GM13976 (cell line): ENCODE measurements around the gene MED19.

Experiments used
- DNase-seq: peaks from one replicate; pipeline ENCODE4 v3.0.0; 2012; ENCODE audit warnings: low spot score
- in situ Hi-C: fragments of 300-500 bp; cut with MboI; formaldehyde crosslinking; loops from one replicate; pipeline ENCODE4 v1.12.0; 2022; ENCODE audit warnings: low sequenced_read_pairs, mixed read lengths, inconsistent platforms; ENCODE audit not compliant: unreplicated experiment
- TF ChIP-seq, protein P1 (sequence below): IDR thresholded peaks from 2 replicates; pipeline ENCODE4 v1.5.1; 2012; ENCODE audit warnings: borderline replicate concordance, mild to moderate bottlenecking; ENCODE audit not compliant: insufficient read depth; ENCODE audit errors: extremely low read depth, missing control alignments, control extremely low read depth

MED19 gene

GRCh38 chr11:57745206-57745605 lies 33.2 kb upstream of the MED19 start:
- in situ Hi-C loops, result loop anchor here (10.0 kb wide), 1 partner anchor 50 kb away; no protein-coding TSS in a partner anchor
- TF ChIP-seq, protein P1, sequence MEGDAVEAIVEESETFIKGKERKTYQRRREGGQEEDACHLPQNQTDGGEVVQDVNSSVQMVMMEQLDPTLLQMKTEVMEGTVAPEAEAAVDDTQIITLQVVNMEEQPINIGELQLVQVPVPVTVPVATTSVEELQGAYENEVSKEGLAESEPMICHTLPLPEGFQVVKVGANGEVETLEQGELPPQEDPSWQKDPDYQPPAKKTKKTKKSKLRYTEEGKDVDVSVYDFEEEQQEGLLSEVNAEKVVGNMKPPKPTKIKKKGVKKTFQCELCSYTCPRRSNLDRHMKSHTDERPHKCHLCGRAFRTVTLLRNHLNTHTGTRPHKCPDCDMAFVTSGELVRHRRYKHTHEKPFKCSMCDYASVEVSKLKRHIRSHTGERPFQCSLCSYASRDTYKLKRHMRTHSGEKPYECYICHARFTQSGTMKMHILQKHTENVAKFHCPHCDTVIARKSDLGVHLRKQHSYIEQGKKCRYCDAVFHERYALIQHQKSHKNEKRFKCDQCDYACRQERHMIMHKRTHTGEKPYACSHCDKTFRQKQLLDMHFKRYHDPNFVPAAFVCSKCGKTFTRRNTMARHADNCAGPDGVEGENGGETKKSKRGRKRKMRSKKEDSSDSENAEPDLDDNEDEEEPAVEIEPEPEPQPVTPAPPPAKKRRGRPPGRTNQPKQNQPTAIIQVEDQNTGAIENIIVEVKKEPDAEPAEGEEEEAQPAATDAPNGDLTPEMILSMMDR, result no peak
- no peak for DNase-seq

DNA sequence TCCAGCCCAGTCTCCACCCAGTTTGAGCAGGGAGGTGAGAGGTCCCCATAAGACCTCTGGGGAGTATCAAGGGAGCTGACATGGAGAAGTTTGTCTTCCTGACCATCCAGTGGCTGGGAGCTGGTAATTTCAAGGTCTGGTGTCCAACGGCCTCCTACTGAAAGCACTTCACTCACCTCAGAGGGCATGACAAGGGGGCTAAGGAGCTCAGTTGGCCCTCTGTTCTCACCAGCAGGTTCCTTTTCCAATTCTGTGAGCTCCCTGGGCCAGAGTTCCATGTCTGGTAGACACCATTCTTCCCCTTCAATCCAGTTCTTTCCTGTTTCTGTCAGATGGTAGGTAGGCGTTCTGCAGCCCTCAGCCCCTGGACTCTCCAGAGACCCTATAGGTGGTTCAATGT lies 32.3 kb upstream of the MED19 start:
- TF ChIP-seq, protein P1, result no peak
- DNase-seq, result no peak
- in situ Hi-C loops, result loop anchor here (10.0 kb wide), 1 partner anchor 50 kb away; no protein-coding TSS in a partner anchor

DNA sequence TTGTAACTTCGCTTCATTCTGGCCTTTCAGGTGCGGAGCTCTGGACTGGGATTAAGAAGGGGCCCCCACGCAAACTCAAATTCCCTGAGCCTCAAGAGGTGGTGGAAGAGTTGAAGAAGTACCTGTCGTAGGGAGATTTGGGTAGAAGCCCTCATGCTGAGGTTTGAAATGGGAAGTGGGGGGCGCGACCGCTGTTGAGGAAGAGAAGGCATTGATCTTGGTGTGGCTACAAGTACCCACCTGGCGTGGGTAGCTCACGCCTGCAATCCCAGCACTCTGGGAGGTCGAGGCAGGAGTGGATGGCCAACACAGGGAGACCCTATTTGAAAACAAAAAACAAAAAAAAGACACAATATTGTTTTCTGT lies 30.1 kb upstream of the MED19 start:
- TF ChIP-seq, protein P1, result no peak
- in situ Hi-C loops, result loop anchor here (10.0 kb wide), 1 partner anchor 53 kb away; no protein-coding TSS in a partner anchor
- DNase-seq, result no peak

DNA sequence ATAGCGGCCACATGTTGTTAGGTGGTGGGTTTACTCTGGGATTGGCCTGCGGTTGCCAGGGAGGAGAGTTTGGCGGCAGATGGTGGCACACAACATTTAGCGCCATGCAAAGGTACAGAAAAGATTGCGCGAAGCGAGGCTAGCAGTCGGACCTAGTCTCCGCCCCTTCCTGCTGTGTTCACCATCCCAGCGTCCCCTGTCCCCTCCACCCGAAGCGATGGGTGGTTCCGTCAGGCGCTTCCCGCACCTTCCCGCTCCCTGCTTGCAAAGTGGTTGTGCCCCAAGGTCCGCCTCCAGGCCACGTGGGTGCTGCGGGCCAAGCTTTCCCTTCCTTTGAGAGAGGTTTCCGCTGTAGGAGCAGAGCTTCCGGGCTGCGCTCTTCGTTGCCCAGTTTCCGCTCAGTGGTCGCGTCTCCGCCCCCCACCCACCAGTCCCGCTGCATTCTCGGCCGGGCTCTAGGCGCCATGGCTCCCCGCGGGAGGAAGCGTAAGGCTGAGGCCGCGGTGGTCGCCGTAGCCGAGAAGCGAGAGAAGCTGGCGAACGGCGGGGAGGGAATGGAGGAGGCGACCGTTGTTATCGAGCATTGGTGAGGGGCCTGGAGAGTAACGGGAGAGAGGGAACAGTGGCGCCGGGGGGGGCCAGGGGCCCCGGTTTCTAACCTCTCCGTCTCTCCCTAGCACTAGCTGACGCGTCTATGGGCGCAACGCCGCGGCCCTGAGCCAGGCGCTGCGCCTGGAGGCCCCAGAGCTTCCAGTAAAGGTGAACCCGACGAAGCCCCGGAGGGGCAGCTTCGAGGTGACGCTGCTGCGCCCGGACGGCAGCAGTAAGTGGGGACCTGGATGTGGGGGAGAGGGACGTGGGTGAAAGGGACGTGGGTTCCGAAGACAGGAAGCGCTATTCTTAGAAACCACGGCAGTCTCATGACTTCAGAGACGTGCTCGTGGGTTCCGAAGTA lies 29.4 kb upstream of the MED19 start, which contains the start of gene SELENOH:
SELENOH (plus strand) TSS at position 360 of the 955 bp plus-strand sequence; CDS start at position 465, 105 bp downstream.
- DNase-seq, result peak; percentile 93
- in situ Hi-C loops, result loop anchor here (10.0 kb wide), 1 partner anchor 53 kb away; no protein-coding TSS in a partner anchor
- TF ChIP-seq, protein P1, result no peak

DNA sequence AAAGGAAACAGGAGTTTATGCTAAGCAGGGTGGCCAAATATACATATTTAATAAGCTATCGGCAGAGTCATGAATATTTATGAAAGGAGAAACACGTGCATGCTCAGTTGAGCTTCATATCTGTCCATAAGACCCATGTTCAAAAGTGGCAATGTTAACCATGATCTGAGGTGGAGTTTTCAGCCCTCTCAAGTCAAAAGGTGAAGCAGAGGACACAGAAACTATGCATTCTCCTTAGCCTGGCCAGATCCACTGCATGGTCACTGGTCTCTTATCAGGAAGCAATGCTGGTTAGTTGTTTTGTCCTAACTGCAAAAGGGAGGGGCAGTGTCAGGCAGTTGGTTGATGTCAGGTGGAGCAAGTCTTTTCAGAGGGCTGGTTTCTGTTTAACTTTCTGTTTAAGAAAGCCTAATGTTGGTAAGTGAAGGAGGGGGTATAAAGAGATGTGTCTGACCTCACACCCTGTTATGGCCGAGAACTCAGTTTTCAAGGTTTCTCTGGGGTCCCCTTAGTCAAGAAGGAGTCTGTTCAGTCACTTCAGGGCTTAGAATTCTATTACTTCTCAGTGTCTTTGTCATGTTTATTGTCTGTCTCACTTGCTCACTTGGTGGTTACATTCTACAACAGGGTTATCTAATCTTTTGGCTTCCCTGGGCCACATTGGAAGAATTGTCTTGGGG lies 23.7 kb upstream of the MED19 start:
- in situ Hi-C loops, result no loop called here
- no peak for DNase-seq

DNA sequence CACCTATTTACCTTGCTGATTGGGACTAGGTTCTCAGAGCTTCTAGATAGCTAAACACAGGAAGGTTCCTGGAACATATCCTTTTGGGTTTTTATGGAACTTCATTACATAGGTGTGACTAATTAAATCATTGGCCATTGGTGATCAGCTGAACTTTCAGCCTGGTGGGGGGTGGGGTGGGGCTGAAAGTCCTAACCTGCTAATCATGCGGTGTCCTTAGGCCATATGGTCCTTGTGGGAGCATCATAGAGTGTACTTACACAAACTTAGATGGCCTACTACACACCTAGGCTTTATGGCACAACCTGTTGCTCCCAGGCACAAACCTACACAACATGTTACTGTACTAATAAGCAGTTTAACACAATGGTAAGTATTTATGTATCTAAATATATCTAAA lies 20.6 kb upstream of the MED19 start:
- in situ Hi-C loops, result no loop called here
- DNase-seq, result no peak
- TF ChIP-seq, protein P1, result no peak

More for the DNA sequence above, 23.7 kb upstream of the MED19 start:
- TF ChIP-seq, protein P1, result no peak
